Measurements from ENCODE around the gene BBS10. TPM values are rescaled to one million over a fixed set of nuclear protein-coding genes. Genes with fewer than 3 reads are reported as not detected.
"Not testable (repeated sequence)": the region's sequence is repeated elsewhere in the genome, so short reads cannot be mapped to it uniquely, and the experiment has no call there.

Gene BBS10
- polyA plus RNA-seq, 1 donor = 13.0 TPM

DNA sequence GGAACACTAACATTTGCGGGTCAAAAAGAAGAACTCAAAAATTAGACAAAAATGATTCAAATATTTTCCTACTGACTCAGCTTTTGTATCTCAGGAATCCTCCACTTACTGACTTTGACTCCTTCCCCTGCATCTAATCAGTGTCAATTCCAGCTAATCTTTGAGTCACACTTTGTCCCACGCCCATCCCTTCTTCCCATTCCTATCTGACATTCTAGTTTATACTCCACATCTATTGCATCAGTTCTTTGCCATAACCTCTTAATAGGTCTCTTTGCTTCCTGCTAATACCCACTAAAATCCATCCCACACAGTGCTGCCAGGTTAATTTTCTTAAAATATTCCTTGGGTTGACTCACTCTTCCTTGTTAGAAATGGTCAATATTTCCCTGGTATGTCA is 19.1 kb downstream of the BBS10 start:
- no peak for DNase-seq

GRCh38 chr12:76319595-76320319 is 28.5 kb downstream of the BBS10 start:
- DNase-seq = not testable (repeated sequence)

- no peak for DNase-seq
These were observed 29.2 kb downstream of the BBS10 start for GRCh38 chr12:76318773-76319594.

DNA sequence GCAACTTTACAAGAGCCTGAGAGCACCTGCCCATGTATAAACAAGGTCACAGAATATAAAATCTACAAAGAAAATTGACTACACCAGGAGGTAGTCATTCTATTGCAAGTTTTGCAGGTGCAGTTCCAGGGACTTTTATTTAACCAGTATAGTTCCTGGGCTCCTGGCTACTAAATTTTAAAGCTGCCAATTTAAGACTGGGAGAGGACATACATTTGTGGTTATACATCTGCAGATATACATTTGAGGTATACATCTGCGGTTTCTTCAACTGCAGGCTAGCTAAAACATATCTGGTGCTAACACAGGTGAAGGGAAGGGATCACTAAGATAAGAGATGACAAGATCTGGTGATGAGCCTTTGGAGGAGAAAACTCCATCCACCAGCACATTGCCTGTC is 30.2 kb downstream of the BBS10 start:
- no peak for DNase-seq

GRCh38 chr12:76316468-76316867 is 31.7 kb downstream of the BBS10 start:
- DNase-seq = no peak

DNA sequence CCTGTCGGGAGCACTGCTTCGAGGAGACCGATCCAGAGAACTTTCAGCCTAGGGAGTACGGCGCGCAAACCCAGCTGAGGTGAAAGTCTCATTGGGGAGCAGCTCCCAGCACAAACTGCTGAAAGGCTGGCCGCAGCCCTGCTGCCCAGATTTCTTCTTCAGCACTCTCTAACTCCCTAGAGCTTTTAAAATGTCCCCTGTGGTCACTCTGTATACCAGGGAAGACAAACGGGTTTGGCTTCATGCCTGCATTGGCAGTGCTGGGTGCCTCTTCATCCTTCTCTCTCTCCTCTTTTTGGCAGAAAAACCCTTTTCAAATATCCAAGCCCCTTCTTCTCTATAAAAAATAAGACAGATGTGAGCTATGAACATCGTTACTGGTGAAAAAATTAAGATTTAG is 34.9 kb downstream of the BBS10 start:
- no peak for DNase-seq

DNA sequence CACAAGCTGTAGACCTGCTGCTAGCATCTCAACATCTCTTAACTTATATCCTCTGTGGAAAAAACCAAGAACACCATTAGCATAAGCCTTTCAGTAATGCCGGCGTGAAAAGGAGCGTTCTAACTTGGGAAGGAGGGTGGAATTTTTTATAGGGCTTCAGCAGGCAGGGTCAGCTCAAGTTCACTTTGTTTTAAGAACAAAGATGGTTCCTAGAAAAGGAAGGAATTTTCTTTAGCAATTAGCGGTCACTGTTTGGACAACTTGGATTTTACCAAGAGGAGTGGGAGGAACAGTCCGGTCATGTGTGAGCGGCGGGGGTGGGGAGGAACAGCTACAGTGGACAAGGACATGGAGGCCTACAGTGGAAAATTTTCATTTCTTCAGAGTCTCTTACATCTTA is 35.9 kb downstream of the BBS10 start:
- no peak for DNase-seq

GRCh38 chr12:76311796-76312195 is 36.4 kb downstream of the BBS10 start:
- DNase-seq = no peak

DNA sequence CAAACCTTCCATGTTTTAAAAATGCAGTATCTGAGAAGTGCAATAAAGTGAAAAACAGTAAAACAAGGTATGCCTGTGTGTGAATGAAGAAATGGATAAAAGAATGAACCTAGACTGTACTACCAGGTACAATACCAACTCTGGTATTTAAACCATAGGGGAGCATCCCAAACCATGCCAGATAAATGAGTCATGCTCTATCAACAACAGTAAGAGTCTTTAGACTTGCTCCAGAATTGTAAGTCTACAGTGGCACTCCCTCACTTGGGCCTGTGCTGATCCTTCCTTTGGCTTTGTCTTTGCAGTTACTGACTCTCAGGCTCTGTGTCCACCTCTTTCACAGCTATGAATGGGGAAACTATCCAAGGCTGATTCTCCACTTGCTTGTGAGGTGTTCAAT is 38.1 kb downstream of the BBS10 start:
- DNase-seq = no peak

DNA sequence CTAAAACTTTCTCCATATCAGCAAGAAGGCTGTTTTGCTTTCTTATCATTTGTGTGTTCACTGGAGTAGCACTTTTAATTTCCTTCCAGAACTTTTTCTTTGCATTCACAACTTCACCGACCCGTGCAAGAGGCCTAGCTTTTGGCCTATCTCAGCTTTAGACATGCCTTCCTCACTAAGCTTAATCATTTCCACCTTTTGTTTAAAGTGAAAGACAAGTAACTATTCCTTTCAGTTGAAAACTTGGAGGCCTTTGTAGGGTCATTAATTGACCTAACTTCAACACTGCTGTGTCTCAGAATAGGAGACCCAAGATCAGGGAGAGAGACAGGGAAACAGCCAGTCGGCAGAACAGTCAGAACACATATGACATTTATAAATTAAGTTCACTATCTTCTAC is 39.3 kb downstream of the BBS10 start:
- no peak for DNase-seq

DNA sequence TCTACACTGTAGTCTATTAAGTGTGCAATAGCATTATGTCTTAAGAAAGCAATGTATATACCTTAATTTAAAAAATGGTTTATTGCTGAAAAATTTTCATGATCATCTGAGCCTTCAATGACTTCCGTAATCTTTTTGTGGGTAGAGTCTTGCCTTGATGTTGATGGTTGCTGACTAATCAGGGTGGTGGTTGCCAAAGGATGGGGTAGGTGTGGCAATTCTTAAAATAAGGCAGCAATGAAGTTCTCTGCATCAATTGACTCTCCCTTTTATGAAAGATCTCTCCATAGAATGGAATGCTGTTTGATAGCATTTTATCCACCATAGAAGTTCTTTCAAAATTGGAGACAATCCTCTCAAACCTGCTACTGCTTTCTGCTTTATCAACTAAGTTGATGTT is 41.1 kb downstream of the BBS10 start:
- no peak for DNase-seq

GRCh38 chr12:76303989-76304460 is 44.2 kb downstream of the BBS10 start:
- DNase-seq = no peak

DNA sequence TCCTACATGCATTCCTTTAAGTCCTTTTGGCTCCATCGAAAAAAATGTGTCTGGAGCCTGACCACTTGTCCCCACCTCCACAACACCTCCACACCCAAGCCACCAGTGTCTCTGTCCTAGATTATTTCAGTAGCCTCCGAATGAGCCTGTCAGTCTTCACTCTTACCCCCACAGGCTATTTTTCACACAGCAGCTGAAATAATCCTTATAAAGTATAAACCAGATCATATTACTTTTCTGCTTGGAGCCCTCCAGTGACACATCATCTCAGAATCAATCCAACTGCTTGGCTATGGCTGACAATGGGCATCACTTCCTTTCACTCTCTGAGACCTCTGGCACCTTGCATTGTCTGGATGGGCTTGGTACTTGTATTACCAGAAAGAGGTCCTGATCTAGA is 44.9 kb downstream of the BBS10 start:
- DNase-seq = no peak

DNA sequence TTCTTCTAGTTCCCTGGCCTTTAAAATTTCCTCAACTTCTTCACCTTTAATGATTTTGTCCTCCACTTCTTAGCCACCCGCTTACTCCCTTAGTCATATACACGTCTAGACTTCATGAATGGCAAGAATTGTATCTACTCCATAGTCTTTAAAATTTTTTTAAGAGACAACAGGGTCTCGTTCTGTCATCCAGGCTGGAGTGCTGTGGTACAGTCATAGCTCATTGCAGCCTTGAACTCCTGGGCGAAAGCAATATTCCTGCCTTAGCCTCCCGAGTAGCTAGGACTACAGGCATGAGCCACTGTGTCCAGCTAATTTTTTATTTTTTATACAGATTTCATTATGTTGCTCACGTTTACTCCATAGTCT is 47.9 kb downstream of the BBS10 start:
- no peak for DNase-seq

DNA sequence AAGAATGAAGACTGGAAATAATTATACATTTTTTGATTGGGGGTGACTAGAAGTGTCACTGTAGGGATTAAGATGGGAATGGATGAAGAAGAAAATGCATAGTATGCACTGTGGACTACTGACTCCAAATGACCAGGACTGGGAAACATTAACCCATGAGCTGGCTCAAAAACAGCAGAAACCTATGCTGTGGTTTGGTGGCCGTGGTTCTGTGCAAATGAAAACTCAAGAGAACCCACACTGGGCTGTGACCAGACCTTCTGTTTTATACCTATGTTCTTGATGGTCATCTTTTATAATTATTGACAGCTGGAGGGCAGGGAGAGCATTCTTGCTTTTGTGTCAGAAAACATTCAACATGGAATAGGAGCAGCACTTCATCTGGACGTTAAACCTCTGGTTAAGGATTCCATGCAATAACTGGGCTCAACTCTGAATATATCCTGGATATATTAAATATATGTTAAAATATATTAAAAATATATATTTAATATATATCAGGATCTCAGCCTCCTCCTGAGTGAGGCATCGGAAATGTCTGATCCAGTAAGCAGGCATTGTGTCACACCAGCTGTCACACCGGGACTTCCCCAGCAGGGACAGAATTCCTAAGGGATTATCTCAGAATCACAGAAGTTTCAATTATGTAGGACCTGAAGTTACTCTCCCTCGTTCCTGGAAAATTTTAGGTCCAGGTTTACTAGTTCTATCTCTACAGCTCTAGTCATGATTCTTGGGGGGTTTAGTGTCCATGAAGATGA is 48.5 kb downstream of the BBS10 start:
- no peak for DNase-seq

Other genes with a start within 250 kb of the BBS10 start
- gene OSBPL8, start 211.4 kb upstream of the BBS10 start, polyA plus RNA-seq (ENCODE audit: insufficient read length) = 23.9 TPM

Data from hindlimb muscle (tissue), 1 donor.